H1 (cell line): ENCODE measurements around the gene C1QTNF1. TPM values are rescaled to one million over a fixed set of nuclear protein-coding genes. Genes with fewer than 3 reads are reported as not detected.

Experiments used
- BACH1 ChIP-seq: IDR thresholded peaks from 2 replicates; pipeline ENCODE4 v1.6.1; 2012; ENCODE audit warnings: low read length, improper control_type of control experiment
- EGR1 ChIP-seq: IDR thresholded peaks from 2 replicates; pipeline ENCODE4 v1.6.1; 2011; ENCODE audit warnings: low read depth, low read length, borderline replicate concordance
- JUN ChIP-seq: IDR thresholded peaks from 2 replicates; pipeline ENCODE4 v1.6.1; 2011; ENCODE audit warnings: low read depth, mild to moderate bottlenecking, improper control_type of control experiment, low read length
- NRF1 ChIP-seq: IDR thresholded peaks from 2 replicates; pipeline ENCODE4 v1.6.1; 2011; ENCODE audit warnings: mild to moderate bottlenecking, low read depth, low read length, improper control_type of control experiment
- RFX5 ChIP-seq: IDR thresholded peaks from 2 replicates; pipeline ENCODE4 v1.6.1; 2011; ENCODE audit warnings: low read depth, low read length, improper control_type of control experiment, borderline replicate concordance
- polyA plus RNA-seq, 7 experiments: library from polyadenylated mRNA; depleted of rRNA in 3 of 7; stranded (reverse) in 5 of 7; unstranded in 2 of 7; fragments of >200 nt in 5 of 7; fragments of 200-250 nt in 2 of 7; gene quantifications; 1 replicate in 5 of 7; 2 replicates in 1 of 7; 4 replicates in 1 of 7; pipeline versions ENCODE4 v1.2.1 to v1.2.3, GENCODE V29; 2011 to 2013; ENCODE audit warnings: missing spikeins in 2 of 7, mixed read lengths in 2 of 7
- total RNA-seq: library from RNA; stranded (reverse); fragmentation: NEBNext Ultra II Directional; extraction: Animal tissue kit (Norgen Biotek cat#: 25700); gene quantifications from 2 replicates; pipeline ENCODE4 v1.2.1, GENCODE V29; 2021
- TF ChIP-seq, protein P1 (sequence below): fragments of 300-600 bp; sonication (generic); IDR thresholded peaks from 2 replicates; pipeline ENCODE4 v1.7.1; 2012; ENCODE audit warnings: low read length, moderate library complexity, mild to moderate bottlenecking, inconsistent platforms; ENCODE audit not compliant: insufficient replicate concordance
- TF ChIP-seq, protein P2 (sequence below): IDR thresholded peaks from 2 replicates; pipeline ENCODE4 v1.6.1; 2011; ENCODE audit warnings: low read depth, mild to moderate bottlenecking, low read length; ENCODE audit not compliant: insufficient read depth

Gene C1QTNF1
- total and polyA plus RNA-seq, 2 of the 8 experiments (the other 6 are each of a cell fraction or from before 2014, with no cell fraction given) = 1.5 to 2.5 TPM

DNA sequence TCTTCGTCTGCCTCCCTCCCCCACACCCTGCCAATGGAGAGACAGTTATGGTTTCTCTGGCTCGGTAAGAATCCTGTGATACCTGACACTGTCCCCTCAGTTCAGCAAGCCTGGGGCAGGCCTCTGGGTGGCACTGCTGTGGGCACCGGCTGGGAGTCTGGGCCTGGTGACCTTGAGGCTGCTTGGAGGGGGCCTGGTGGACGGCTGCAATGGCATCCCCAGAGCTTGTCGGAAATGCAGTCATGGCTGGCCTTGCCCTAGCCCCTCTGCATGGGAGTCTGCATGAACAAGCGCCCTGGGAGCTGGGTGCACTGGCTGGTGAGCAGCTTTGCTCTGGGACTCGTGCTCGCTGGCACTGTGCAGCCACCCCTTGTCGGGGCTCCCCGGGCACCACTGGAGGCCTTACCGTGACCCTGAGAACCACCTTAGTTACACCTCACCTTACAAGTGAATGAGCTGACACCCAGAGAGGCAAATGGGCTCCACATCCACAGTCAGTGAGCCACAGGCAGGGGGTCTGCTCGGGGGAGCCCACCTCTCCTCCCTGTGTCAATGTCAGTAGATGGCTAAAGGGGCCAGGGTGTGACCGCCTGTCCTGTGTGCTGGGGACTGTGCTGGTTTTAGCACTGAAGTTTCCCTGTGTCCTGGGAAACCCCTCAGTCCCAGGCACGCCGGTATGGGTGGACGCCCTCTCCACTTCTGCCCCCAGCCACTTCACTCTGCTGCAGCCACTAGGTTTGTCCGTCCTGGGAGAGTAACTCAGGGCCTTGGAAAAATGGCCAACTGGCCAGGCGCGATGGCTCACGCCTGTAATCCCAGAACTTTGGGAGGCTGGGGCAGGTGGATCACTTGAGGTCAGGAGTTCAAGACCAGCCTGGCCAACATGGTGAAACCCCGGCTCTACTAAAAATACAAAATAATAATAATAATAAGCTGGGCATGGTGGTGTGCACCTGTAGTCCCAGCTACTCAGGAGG is 45.7 kb upstream of the C1QTNF1 start (continued):
- TF ChIP-seq JUN (no peak), EGR1 (no peak), BACH1 (no peak), RFX5 (no peak), NRF1 (no peak)
- TF ChIP-seq, protein P1, sequence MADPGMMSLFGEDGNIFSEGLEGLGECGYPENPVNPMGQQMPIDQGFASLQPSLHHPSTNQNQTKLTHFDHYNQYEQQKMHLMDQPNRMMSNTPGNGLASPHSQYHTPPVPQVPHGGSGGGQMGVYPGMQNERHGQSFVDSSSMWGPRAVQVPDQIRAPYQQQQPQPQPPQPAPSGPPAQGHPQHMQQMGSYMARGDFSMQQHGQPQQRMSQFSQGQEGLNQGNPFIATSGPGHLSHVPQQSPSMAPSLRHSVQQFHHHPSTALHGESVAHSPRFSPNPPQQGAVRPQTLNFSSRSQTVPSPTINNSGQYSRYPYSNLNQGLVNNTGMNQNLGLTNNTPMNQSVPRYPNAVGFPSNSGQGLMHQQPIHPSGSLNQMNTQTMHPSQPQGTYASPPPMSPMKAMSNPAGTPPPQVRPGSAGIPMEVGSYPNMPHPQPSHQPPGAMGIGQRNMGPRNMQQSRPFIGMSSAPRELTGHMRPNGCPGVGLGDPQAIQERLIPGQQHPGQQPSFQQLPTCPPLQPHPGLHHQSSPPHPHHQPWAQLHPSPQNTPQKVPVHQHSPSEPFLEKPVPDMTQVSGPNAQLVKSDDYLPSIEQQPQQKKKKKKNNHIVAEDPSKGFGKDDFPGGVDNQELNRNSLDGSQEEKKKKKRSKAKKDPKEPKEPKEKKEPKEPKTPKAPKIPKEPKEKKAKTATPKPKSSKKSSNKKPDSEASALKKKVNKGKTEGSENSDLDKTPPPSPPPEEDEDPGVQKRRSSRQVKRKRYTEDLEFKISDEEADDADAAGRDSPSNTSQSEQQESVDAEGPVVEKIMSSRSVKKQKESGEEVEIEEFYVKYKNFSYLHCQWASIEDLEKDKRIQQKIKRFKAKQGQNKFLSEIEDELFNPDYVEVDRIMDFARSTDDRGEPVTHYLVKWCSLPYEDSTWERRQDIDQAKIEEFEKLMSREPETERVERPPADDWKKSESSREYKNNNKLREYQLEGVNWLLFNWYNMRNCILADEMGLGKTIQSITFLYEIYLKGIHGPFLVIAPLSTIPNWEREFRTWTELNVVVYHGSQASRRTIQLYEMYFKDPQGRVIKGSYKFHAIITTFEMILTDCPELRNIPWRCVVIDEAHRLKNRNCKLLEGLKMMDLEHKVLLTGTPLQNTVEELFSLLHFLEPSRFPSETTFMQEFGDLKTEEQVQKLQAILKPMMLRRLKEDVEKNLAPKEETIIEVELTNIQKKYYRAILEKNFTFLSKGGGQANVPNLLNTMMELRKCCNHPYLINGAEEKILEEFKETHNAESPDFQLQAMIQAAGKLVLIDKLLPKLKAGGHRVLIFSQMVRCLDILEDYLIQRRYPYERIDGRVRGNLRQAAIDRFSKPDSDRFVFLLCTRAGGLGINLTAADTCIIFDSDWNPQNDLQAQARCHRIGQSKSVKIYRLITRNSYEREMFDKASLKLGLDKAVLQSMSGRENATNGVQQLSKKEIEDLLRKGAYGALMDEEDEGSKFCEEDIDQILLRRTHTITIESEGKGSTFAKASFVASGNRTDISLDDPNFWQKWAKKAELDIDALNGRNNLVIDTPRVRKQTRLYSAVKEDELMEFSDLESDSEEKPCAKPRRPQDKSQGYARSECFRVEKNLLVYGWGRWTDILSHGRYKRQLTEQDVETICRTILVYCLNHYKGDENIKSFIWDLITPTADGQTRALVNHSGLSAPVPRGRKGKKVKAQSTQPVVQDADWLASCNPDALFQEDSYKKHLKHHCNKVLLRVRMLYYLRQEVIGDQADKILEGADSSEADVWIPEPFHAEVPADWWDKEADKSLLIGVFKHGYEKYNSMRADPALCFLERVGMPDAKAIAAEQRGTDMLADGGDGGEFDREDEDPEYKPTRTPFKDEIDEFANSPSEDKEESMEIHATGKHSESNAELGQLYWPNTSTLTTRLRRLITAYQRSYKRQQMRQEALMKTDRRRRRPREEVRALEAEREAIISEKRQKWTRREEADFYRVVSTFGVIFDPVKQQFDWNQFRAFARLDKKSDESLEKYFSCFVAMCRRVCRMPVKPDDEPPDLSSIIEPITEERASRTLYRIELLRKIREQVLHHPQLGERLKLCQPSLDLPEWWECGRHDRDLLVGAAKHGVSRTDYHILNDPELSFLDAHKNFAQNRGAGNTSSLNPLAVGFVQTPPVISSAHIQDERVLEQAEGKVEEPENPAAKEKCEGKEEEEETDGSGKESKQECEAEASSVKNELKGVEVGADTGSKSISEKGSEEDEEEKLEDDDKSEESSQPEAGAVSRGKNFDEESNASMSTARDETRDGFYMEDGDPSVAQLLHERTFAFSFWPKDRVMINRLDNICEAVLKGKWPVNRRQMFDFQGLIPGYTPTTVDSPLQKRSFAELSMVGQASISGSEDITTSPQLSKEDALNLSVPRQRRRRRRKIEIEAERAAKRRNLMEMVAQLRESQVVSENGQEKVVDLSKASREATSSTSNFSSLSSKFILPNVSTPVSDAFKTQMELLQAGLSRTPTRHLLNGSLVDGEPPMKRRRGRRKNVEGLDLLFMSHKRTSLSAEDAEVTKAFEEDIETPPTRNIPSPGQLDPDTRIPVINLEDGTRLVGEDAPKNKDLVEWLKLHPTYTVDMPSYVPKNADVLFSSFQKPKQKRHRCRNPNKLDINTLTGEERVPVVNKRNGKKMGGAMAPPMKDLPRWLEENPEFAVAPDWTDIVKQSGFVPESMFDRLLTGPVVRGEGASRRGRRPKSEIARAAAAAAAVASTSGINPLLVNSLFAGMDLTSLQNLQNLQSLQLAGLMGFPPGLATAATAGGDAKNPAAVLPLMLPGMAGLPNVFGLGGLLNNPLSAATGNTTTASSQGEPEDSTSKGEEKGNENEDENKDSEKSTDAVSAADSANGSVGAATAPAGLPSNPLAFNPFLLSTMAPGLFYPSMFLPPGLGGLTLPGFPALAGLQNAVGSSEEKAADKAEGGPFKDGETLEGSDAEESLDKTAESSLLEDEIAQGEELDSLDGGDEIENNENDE = no peak
- TF ChIP-seq, protein P2, sequence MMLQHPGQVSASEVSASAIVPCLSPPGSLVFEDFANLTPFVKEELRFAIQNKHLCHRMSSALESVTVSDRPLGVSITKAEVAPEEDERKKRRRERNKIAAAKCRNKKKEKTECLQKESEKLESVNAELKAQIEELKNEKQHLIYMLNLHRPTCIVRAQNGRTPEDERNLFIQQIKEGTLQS = no peak
- TF ChIP-seq, all 59 proteins: peak for 0
